Measurements from ENCODE around the gene NDUFS2.

- TF ChIP-seq, protein P1, sequence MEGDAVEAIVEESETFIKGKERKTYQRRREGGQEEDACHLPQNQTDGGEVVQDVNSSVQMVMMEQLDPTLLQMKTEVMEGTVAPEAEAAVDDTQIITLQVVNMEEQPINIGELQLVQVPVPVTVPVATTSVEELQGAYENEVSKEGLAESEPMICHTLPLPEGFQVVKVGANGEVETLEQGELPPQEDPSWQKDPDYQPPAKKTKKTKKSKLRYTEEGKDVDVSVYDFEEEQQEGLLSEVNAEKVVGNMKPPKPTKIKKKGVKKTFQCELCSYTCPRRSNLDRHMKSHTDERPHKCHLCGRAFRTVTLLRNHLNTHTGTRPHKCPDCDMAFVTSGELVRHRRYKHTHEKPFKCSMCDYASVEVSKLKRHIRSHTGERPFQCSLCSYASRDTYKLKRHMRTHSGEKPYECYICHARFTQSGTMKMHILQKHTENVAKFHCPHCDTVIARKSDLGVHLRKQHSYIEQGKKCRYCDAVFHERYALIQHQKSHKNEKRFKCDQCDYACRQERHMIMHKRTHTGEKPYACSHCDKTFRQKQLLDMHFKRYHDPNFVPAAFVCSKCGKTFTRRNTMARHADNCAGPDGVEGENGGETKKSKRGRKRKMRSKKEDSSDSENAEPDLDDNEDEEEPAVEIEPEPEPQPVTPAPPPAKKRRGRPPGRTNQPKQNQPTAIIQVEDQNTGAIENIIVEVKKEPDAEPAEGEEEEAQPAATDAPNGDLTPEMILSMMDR (IDR thresholded peaks at IDR 0.05), result no peak
- TF ChIP-seq POLR2A (IDR thresholded peaks at IDR 0.05), result no peak
These were observed 40.1 kb upstream of the NDUFS2 start for GRCh38 chr1:161162052-161162451.
